Liver (tissue), 9 donors: ENCODE results near the gene NIPAL3. TPM values are rescaled to one million over a fixed set of nuclear protein-coding genes. Genes with fewer than 3 reads are reported as not detected.

Experiments
- DNase-seq: peaks from one replicate; pipeline ENCODE4 v3.0.0-alpha.2; 2017; ENCODE audit warnings: low spot score
- H3K27ac ChIP-seq, 2 donors: one replicate each; pipeline ENCODE4 v1.7.0; 2013; ENCODE audit warnings: inconsistent platforms in 2 of 2, low read length in 2 of 2, control low read depth in 1 of 2, low read depth in 1 of 2, mild to moderate bottlenecking in 1 of 2
- H3K27me3 ChIP-seq, 4 donors: one replicate each; pipeline versions ENCODE4 v1.6.1 to v1.7.0; 2013; ENCODE audit warnings: low read length in 3 of 4, inconsistent platforms in 1 of 4, mild to moderate bottlenecking in 1 of 4, moderate library complexity in 1 of 4; ENCODE audit not compliant: control insufficient read depth in 4 of 4, insufficient read depth in 4 of 4
- H3K36me3 ChIP-seq, 4 donors: one replicate each; pipeline versions ENCODE4 v1.6.1 to v1.7.0; 2013; ENCODE audit warnings: low read length in 3 of 4, mild to moderate bottlenecking in 3 of 4, low read depth in 1 of 4, moderate library complexity in 1 of 4; ENCODE audit not compliant: control insufficient read depth in 4 of 4, insufficient read depth in 3 of 4
- H3K4me1 ChIP-seq, 4 donors: one replicate each; pipeline versions ENCODE4 v1.6.1 to v1.7.0; 2013; ENCODE audit warnings: low read length in 3 of 4, mild to moderate bottlenecking in 3 of 4, moderate library complexity in 1 of 4; ENCODE audit not compliant: control insufficient read depth in 4 of 4, insufficient read depth in 4 of 4
- H3K4me3 ChIP-seq, 3 donors: one replicate each; pipeline versions ENCODE4 v1.6.1 to v1.7.0; 2013; ENCODE audit warnings: low read length in 3 of 3, control low read depth in 1 of 3, low read depth in 1 of 3, mild to moderate bottlenecking in 1 of 3
- H3K9ac ChIP-seq, 2 donors: one replicate each; pipeline ENCODE4 v1.7.0; 2013; ENCODE audit warnings: low read length in 2 of 2, mild to moderate bottlenecking in 2 of 2, moderate library complexity in 2 of 2, control low read depth in 1 of 2, low read depth in 1 of 2
- H3K9me3 ChIP-seq, 4 donors: one replicate each; pipeline versions ENCODE4 v1.6.1 to v1.7.0; 2013; ENCODE audit warnings: low read length in 3 of 4; ENCODE audit not compliant: control insufficient read depth in 4 of 4
- CTCF ChIP-seq: fragments of 150-350 bp; IDR thresholded peaks from 2 replicates; pipeline ENCODE4 v1.5.1; 2017; ENCODE audit warnings: improper control_type of control experiment, low read depth, low read length; ENCODE audit not compliant: missing input control
- FOXA1 ChIP-seq: IDR thresholded peaks from 2 replicates; pipeline ENCODE4 v1.6.1; 2016; ENCODE audit warnings: antibody characterized with exemption
- FOXA2 ChIP-seq: IDR thresholded peaks from 2 replicates; pipeline ENCODE4 v1.6.1; 2016; ENCODE audit warnings: antibody characterized with exemption
- GABPA ChIP-seq, 2 donors: IDR thresholded peaks in 1 of 2; conservative IDR thresholded peaks in 1 of 2; 2 replicates each; pipeline ENCODE4 v1.6.1; 2016; ENCODE audit warnings: antibody characterized with exemption in 2 of 2, mild to moderate bottlenecking in 1 of 2, moderate library complexity in 1 of 2
- HNF4A ChIP-seq, 2 donors: conservative IDR thresholded peaks; 2 replicates each; pipeline ENCODE4 v1.6.1; 2016; ENCODE audit warnings: antibody characterized with exemption in 2 of 2, mild to moderate bottlenecking in 2 of 2
- HNF4G ChIP-seq: IDR thresholded peaks from 2 replicates; pipeline ENCODE4 v1.6.1; 2016; ENCODE audit warnings: antibody characterized with exemption
- JUND ChIP-seq, 2 donors: IDR thresholded peaks; 2 replicates each; pipeline ENCODE4 v1.6.1; 2016; ENCODE audit warnings: antibody characterized with exemption in 2 of 2
- MAX ChIP-seq: IDR thresholded peaks from 2 replicates; pipeline ENCODE4 v1.6.1; 2016; ENCODE audit warnings: antibody characterized with exemption
- NR2F2 ChIP-seq: IDR thresholded peaks from 2 replicates; pipeline ENCODE4 v1.6.1; 2016; ENCODE audit warnings: antibody characterized with exemption
- RAD21 ChIP-seq, 2 donors: IDR thresholded peaks; 2 replicates each; pipeline ENCODE4 v1.6.1; 2016; ENCODE audit warnings: antibody characterized with exemption in 2 of 2, mild to moderate bottlenecking in 2 of 2
- REST ChIP-seq: IDR thresholded peaks from 2 replicates; pipeline ENCODE4 v1.6.1; 2016; ENCODE audit warnings: antibody characterized with exemption, mild to moderate bottlenecking
- RXRA ChIP-seq, 2 donors: IDR thresholded peaks; 2 replicates each; pipeline ENCODE4 v1.6.1; 2017 to 2018; ENCODE audit warnings: antibody characterized with exemption in 2 of 2, mild to moderate bottlenecking in 1 of 2
- SP1 ChIP-seq: IDR thresholded peaks from 2 replicates; pipeline ENCODE4 v1.6.1; 2018; ENCODE audit warnings: antibody characterized with exemption, mild to moderate bottlenecking
- TAF1 ChIP-seq: conservative IDR thresholded peaks from 2 replicates; pipeline ENCODE4 v1.6.1; 2016; ENCODE audit warnings: antibody characterized with exemption, mild to moderate bottlenecking
- YY1 ChIP-seq: IDR thresholded peaks from 2 replicates; pipeline ENCODE4 v1.6.1; 2016; ENCODE audit warnings: antibody characterized with exemption, mild to moderate bottlenecking
- ZBTB33 ChIP-seq: IDR thresholded peaks from 2 replicates; pipeline ENCODE4 v1.6.1; 2016; ENCODE audit warnings: antibody characterized with exemption
- WGBS: extraction: QIAGEN DNeasy Blood & Tissue Kit; methylation state at CpG from one replicate; pipeline ENCODE4 v1.1.7; 2013; 5-methylcytosine and 5-hydroxymethylcytosine counted together
- polyA plus RNA-seq, 2 donors: library from polyadenylated mRNA; stranded (reverse) in 1 of 2; unstranded in 1 of 2; fragments of 200-250 nt in 1 of 2; fragments of >200 nt in 1 of 2; fragmentation: Nextera tagmentation in 1 of 2; extraction: Ambion mirVana in 1 of 2; gene quantifications; one replicate each; pipeline versions ENCODE4 v1.2.1 to v1.2.3, GENCODE V29; 2013 to 2015
- total RNA-seq, 2 donors: library from RNA; depleted of rRNA; stranded (reverse); fragments of >200 nt; gene quantifications; one replicate each; pipeline ENCODE4 v1.2.3, GENCODE V29; 2014
- donor health status: healthy.
- donor health status: healthy.
- donor health status: healthy.
- donor health status: healthy.
- donor health status: healthy.

Gene NIPAL3
- total and polyA plus RNA-seq, 4 donors = 3.0 to 12.0 (median 6.0) TPM

- H3K27ac ChIP-seq = no peak overlapping the region
- 95% methylated on average over 4 of the region's 4 CpGs for WGBS
- H3K4me3 ChIP-seq = no peak overlapping the region
- no peak for DNase-seq
- H3K36me3 ChIP-seq = no peaks in the 10 kb centered on the region
- H3K9ac ChIP-seq = no peak overlapping the region
- no peaks in the 10 kb centered on the region for H3K27me3 ChIP-seq
- no peaks in the 10 kb centered on the region for H3K9me3 ChIP-seq
- H3K4me1 ChIP-seq = no peaks in the 10 kb centered on the region
- TF ChIP-seq YY1 (no peak), GABPA (IDR thresholded peaks at IDR 0.05 in 1 of 2, conservative IDR thresholded peaks at IDR 0.05 in 1 of 2) (no peak), HNF4A (conservative IDR thresholded peaks at IDR 0.05) (no peak), TAF1 (no peak), NR2F2 (no peak), CTCF (no peak), MAX (no peak), ZBTB33 (no peak), FOXA1 (no peak)
Observed at GRCh38 chr1:24475700-24476099, 60.1 kb downstream of the NIPAL3 start.

GRCh38 chr1:24476571-24476970 is 61.0 kb downstream of the NIPAL3 start:
- H3K9ac ChIP-seq = no peak overlapping the region
- no peaks in the 10 kb centered on the region for H3K27me3 ChIP-seq
- DNase-seq = no peak
- no peak overlapping the region for H3K4me3 ChIP-seq
- H3K4me1 ChIP-seq = no peaks in the 10 kb centered on the region
- 48% methylated on average over 2 of the region's 2 CpGs for WGBS
- H3K27ac ChIP-seq = no peak overlapping the region
- H3K36me3 ChIP-seq = no peaks in the 10 kb centered on the region
- no peaks in the 10 kb centered on the region for H3K9me3 ChIP-seq
- TF ChIP-seq GABPA (IDR thresholded peaks at IDR 0.05 in 1 of 2, conservative IDR thresholded peaks at IDR 0.05 in 1 of 2) (no peak), CTCF (no peak), JUND (IDR thresholded peaks at IDR 0.05) (no peak), MAX (no peak), HNF4G (no peak), SP1 (no peak), REST (no peak), YY1 (no peak), RXRA (IDR thresholded peaks at IDR 0.05) (no peak), HNF4A (conservative IDR thresholded peaks at IDR 0.05) (no peak), TAF1 (no peak), NR2F2 (no peak), FOXA2 (no peak), RAD21 (IDR thresholded peaks at IDR 0.05) (no peak), ZBTB33 (no peak)
